GM19099 (cell line): ENCODE data around the gene ANKRD40CL.

ENCODE experiments used
- POLR2A ChIP-seq: IDR thresholded peaks from 3 replicates; pipeline ENCODE4 v1.6.1; 2011; ENCODE audit warnings: low read depth; ENCODE audit not compliant: insufficient read length; ENCODE audit errors: extremely low read depth

The ANKRD40CL gene

DNA sequence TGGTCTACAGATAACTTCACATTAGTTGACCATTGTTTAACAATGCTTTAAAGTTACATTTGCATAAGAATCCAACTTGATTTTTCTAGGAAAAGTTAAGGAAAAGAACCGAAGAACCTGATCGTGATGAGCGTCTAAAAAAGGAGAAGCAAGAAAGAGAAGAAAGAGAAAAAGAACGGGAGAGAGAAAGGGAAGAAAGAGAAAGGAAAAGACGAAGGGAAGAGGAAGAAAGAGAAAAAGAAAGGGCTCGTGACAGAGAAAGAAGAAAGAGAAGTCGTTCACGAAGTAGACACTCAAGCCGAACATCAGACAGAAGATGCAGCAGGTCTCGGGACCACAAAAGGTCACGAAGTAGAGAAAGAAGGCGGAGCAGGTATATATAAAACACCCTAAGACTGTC is 21.7 kb downstream of the ANKRD40CL start:
- no peak for TF ChIP-seq POLR2A

DNA sequence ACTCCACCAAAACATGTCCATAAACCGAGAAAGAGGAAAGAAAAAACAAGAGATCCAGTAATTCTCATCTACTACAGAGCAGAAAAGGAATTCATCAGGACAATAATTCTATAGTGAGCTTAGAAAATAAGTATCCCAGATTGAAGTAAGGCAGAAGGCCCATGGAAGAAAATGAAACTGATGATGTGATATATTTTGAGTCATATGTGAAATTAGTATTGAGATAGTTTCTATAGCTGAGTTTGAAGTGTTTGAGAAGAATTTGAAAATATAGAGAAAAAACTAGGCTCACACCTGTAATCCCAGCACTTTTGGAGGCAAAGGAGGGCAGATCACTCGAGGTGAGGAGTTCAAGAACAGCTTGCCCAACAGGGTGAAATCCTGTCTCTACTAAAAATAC is 28.2 kb downstream of the ANKRD40CL start:
- TF ChIP-seq POLR2A, result no peak

DNA sequence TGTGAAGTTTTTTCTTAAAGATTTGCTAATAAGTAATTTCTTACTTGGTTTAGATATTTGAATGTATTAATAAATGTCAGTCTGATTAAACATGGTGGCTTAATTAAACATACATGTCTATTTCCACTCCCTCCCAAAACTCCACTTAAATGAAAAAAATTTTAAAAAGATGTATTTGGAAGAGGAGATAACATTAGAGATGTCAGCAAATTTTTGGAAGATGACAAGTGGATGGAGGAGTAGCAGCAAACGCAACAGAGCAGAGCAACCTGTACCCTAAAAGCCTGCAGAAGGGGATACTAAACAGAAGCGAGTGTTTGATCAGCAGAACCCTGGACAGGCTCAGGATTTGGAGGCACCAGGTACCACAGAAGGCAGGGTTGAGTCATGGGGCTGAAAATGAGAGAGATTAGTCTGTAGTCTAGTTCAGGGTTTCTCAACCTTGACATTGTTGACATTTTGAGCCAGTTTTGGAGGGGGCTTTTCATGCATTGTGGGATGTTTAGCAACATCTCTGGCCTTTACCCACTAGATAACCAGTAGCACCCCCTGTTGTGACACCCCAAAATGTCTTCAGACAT is 30.1 kb downstream of the ANKRD40CL start:
- TF ChIP-seq POLR2A, result no peak

DNA sequence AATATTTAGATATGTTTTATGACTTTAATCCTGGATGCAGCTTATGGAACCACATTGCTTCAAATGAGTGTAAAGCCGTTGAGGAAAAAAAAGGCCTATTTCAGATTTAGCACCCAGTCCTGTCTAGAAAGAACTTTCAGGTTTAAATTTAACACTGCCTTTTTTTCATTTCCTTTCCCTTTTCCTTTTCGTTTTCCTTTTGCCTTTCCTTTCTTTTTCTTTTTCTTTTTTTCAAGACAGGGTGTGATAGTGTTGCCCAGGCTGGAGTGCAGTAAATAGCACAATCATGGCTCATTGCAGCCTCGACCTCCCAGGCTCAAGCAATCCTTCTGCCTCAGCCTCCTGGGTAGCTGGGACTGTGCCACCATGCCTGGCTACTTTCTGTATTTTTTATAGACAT is 32.0 kb downstream of the ANKRD40CL start:
- TF ChIP-seq POLR2A, result no peak

DNA sequence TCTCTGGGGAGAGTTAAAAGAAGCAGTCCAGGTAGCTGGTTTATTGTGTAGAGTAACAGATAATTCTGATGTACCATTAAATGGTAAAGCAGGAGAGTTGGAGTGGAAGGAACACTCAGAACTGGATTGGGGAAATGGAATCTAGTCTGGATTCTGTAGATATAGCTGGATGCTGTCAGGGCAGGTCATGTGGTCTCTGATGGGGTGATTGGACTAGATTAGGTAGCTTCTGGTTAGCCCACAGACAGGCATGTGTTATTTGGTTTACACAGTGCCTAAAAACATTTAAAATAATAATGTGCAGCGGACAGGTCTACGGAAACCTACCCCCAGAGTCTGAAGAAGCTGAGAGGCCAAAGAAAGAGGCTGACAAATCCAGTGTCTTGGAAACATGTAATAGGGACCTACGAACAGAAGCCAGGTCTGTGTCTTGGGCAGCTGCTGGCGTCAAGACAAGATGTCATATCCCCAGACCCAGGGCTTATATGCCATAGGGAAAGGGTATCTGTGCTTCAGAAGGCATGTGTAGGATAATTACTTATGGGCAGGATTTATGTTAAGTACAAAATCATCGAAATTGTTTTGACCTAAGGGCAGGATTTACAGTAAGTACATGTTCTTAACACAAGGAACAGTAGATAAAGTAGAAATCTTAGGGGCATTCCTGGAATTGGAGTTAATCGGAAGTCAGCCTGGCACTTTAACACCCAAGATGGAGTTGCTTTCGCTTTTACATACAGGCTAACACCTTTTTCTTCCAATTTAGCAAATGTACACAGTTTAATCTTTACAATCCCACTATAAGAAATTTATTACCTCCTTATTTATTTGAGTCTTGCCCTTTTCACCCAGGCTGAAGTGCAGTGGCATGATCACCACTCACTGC is 35.5 kb downstream of the ANKRD40CL start:
- no peak for TF ChIP-seq POLR2A

DNA sequence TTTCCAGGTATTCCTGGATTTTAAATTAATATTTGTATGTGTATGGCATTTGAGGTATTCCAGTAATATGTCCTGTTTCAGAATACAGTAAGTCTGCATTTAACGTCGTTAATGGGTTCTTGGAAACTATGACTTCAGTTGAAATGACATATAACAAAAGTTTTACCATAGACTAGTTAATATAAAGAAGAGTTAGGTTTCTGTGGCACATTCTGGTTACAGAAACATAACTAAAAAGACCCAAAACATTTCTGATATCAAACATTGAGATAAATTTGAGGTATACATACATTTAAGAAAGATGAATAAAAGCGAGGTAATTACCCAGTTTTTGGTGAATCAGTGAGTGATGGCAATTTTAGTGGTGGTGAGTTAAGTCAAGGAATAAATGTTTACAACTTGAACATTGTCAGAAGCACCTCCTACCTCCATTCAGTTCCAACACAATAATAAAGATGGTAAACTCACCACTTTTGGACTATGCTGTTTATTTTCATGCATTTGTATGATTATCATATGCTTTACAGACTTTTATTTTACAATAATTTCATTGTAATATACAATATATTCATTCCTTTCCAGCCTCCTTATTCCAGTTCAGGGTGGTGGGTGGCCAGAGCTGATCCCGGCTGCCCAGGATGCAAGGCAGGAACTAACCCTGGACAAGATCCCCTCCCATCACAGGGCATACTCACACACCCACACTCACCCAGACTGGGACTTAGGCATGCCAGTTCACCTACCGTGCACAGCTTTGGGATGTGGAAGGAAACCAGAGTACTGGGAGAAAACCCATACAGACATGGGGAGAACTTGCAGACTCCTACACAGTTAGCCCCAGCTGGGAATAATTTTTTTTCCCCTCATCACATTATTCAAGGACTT is 38.2 kb downstream of the ANKRD40CL start:
- TF ChIP-seq POLR2A, result no peak

DNA sequence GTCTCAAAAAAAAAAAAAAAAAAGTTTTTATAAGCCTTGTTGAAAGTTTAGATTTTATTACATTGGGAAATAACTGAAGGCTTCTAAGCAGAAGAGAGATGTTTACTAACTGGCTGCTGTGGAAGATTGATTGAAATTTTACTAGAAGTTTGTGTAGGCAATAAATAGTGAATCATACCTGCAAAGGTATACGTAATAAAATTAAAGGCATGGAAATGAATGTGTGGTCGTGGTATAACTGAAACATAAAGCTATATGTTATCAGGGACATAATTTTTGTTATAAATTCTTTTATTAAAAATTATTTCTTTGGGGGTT is 39.2 kb downstream of the ANKRD40CL start:
- no peak for TF ChIP-seq POLR2A

DNA sequence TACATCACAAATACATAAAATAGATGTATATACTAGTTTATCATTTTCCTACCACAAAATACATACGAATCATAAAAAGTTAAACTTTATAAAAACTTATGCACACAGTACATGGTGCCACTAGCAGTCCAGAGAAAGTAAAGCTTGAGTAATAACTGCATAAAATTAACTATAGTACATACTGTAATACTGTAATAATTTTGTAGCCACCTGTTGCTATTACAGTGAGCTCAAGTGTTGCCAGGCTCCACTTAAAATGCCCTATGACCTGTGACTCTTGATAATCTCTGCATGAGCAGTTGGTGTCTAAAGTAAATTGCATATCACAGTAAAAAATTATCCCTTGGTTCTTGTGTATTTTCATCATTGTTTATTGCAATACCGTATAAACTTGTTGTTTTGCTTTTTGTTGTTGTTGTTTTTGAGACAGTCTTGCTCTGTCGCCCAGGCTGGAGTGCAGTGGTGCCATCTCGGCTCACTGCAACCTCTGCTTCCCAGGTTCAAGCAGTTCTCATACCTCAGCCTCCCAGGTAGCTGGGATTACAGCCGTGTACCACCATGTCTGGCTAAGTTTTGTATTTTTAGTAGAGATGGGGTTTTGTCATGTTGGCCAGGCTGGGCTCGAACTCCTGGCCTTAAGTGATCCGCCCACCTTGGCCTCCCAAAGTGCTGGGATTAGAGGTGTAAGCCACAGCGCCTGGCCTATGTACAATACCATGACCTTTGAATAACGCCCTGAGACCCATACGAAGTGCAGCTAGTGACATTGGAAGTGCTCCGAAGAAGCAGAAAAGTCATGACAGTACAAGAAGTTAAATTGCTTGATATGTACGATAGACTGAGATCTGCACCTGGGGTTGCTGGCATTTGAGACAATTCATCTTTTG is 41.3 kb downstream of the ANKRD40CL start:
- TF ChIP-seq POLR2A, result no peak

DNA sequence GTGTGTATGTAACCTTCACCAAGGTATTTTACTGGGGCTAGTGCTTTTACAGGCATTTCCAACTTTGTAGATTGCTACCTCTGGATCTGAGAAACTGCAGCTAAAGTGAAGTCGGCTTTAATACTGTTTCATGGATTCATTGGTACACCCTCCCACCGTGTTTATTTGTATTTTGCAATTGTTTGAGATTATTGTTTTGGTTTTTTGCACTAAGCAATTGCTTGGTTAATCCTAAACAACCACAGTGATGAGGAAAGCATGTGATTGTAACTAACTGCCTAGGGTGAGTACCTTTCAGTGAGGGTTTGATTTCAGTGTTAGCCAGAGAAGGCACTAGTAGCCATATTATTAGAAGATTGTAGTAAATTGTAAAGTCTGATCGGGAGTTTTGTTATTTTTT is 44.6 kb downstream of the ANKRD40CL start:
- TF ChIP-seq POLR2A, result no peak

DNA sequence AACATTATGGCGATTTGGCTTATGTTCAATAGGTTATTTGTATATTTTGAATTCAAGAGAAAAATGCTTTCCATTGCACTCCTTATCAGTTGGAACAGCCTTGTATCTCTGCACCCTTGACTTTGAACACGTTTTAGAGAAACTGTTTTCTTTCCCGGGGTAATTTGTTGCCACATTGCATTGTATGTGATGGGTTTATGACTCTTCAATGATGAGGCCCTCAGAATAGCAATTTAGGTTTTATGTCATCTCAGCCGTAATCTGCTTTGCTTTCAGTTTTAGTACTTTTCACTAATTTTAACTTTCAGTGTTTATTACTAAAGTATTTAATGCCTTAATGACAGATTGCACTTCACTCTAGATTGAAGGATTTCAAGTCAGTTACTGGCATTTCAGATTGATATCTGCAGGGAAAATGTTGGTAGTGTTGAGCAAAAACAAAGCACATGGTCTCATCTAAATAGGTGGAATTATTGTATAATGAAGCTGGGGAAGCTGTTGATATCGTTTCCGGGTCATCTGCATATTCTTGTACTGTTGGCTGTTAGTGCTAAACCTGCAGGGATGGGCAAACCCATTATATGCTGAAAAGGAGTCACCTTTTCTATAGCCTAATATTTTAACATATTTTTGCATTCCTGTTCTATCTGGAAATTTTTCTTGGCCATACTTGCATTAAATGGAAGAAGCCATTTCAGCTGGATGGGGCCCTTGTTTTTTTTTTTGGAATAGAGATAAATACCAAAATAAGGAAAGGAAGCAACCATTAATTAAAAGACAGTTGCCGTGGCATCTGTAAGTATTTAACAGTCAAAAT is 45.9 kb downstream of the ANKRD40CL start:
- no peak for TF ChIP-seq POLR2A

DNA sequence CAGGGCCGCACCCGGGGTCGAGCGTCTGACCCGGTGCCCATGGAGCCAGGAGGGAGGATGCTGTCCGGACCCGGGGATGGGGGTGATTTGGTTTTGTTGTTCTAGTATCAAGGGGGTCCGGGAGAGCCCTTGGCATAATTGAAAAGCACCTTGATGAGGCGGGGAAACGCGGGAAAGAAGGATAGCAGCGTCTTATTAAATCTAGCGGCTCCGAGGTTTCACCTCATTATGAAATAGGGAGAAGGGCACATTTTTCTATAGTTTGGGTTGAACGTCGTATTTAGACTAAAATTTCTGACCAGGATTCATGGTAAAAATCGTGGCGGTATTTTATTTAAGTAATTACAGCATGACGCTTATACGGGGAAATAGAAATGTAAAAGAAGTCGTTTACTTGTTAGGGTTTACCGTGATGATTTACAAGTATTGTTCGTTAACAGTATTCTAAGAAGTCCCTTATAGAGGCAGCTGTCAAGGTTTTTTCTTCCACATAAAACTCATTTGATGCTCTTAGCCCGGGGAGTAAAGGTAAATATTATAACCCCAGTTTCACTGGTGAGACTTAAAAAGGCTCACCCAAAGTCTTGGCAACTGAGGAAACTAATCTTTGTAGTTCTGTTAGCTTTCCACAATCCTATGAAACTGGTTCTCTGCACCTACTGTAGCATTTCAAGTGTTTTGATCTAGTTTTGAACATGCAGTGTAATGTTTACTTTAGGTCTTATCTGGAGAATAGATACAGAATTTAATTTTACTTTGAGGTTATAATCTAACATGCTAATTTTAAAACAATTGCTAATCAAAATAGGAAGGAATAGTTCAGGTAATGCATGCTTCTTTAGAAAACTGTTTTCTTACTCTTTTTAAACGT is 47.2 kb downstream of the ANKRD40CL start:
- no peak for TF ChIP-seq POLR2A

DNA sequence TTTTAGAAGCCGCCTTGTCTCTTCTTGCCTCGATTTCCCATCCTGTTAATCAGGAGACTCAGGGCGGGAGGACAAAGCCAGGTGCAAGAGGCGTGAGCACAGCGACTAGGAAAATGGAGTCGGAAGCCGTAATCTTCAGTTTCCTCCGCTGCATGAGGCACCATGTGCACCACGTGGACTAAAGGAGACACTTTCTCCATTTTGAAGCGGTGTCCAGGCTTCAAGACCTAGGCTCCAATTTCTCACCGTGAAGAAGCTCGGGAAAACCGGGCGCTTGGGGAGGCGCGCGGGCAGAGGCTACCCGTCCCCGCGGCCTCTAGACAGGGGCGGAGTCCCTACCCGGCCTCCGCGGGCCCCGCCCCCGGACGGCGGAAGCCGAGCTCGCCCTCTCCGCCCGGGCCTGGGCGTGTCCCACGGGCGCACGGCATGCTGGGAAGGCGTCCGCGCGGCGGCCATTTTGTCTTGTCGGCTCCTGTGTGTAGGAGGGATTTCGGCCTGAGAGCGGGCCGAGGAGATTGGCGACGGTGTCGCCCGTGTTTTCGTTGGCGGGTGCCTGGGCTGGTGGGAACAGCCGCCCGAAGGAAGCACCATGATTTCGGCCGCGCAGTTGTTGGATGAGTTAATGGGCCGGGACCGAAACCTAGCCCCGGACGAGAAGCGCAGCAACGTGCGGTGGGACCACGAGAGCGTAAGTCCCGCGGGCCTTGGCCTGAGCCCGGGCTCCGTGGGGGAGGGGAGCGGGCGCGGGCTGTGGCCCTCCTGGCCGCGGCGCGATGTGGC is 48.0 kb downstream of the ANKRD40CL start, which contains the start of gene LUC7L3:
Gene LUC7L3 (plus strand): TSS at position 460 of the 780 bp plus-strand sequence. CDS start 130 bp downstream, at position 590.
- TF ChIP-seq POLR2A, result peak; percentile 96

DNA sequence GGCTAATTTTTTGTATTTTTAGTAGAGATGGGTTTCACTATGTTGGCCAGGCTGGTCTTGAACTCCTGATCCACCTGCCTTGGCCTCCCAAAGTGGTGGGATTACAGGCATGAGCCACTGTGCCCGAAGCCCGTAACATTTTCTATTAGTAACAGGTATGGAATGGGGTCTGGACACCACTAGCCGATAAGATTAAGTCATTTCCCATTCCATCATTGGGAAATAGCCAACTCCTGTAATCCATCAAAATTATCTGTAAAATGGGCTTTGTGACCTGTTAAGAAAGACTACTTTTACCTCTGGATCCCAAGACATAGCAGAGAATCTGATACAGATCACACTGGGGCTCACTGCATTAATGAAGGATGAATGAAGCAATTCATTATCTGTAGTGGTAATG is 51.8 kb downstream of the ANKRD40CL start:
- no peak for TF ChIP-seq POLR2A

DNA sequence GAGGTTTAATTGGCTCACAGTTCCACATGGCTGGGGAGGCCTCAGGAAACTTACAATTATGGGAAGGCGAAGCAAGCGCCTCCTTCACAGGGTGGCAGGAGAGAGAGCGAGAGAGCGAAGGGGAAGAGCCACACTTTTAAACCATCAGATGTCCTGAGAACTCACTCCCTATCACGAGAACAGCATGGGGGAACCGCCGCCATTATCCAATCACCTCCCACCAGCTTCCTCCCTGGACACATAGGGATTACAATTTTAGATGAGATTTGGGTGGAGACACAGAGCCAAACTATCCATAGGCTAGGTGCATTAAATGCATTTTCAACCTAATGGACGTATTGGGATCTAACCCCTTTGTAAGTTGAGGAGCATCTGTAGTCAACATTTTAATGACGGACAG is 54.7 kb downstream of the ANKRD40CL start:
- TF ChIP-seq POLR2A, result no peak
